ENCODE measurements around the gene ADAMTS4.

Gene ADAMTS4

DNA sequence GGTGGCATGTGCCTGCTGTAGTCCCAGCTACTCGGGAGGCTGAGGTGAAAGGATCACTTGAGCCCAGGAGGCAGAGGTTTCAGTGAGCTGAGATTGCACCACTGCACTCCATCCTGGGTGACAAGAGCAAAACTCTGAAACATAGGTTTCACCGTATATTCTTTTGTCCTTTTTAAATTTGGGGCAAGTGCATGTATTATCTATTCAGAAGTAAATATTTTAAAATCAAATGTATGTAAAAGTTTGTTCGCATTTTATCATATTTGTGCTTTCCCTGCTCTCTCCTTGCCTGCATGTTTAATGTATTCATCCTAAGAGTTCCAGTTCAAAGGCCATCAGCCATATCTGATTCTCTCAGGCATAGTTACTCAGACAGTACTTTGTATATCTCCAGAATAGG is 53.0 kb downstream of the ADAMTS4 start:
- no peak for DNase-seq (ENCODE audit: low read depth)

DNA sequence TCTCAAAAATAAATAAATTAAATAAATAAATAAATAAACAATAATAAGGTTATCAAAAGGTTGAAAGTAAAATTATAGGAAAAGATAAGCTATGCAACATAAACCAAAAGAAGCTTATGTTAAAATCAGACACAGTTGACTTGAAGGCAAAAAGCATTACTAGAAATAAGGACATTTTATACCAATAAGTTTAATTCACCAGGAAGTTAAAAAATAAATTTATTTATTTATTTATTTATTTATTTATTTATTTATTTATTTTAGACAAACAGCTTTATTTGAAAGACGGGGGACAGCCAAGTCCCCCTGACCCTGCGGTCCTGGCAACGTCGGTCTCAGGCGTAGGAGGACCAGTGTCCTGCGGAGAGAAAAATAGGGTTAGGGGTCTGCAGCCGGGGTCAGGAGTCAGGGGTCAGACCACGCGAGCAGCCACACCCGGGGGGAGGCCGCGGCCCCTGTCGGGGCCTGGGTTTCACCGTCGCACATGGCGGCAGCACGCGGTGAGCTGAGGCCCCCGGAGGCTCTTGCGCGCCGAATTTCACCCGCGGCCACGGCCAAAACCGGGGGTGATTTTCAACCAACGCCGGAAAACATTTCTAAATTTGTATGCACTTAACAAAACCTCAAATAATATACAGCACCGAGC is 58.0 kb downstream of the ADAMTS4 start:
- no peak for DNase-seq (ENCODE audit: low read depth)

DNA sequence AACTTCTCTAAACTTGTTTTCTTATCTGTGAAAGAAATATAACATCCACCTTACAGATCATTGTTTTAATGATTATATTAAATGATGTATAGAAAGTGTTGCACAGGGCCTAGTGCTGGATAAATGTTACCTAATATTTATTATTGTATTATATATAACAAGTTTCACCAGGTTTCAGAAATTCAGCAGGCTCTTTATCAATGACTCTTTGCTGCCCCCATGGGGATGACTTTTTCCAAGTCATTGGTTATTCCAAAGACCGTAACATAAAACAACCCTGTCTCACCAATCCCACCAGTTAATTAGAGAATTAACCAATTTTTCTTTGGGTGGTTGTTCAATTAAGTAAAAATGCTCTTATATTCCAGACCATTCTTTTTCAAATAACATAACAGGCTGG is 59.1 kb downstream of the ADAMTS4 start:
- no peak for DNase-seq (ENCODE audit: low read depth)

DNA sequence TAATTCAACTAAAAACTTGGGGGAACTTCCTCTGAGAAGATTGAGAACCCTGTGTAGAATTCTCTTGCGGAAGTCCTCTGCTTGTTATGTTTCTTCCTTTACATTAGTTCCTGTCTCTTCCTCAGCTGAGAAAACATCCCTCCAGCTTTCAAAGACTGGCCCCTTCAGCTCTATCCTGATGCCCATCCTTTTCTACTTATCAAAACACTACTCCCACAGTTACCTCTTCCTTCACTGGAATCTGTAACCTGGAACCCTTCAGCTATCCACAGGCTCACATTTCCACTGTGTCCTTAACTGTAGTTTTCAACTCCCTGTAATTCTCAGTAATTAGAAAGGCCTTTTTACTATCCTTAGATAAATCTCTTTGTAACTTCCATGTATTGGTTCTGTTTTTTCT is 60.4 kb downstream of the ADAMTS4 start:
- no peak for DNase-seq (ENCODE audit: low read depth)

DNA sequence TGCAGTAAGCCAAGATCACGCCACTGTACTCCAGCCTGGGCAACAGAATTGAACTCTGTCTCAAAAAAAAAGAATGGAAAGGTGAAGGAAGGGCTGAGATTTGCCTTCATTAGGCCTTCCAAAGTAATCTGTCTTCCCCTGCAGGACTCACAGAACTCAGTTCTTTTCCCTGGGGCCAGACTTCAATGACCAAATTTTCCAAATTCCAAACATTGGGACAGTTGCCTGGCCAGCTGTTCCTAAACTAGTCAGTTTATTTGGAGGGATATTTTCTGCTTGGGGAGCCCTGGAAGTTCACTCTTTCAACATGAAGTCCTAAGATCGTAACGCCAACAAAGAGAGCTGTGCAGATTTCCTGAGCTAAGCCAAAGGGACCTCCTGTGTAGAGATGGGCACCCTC is 61.0 kb downstream of the ADAMTS4 start:
- no peak for DNase-seq (ENCODE audit: low read depth)
